SJSA1 (cell line): ENCODE measurements around the gene SLC2A4RG. TPM values are rescaled to one million over a fixed set of nuclear protein-coding genes. Genes with fewer than 3 reads are reported as not detected.

Source experiments
- DNase-seq, 2 experiments: peaks; one replicate each; pipeline ENCODE4 v3.0.0-alpha.2; 2015 to 2020; ENCODE audit warnings: low spot score in 2 of 2, low read depth in 1 of 2
- H3K27ac ChIP-seq: fragments of 250-450 bp; sonication (Bioruptor Pico); 2 replicates; pipeline ENCODE4 v1.5.1; 2020; ENCODE audit warnings: mild to moderate bottlenecking, moderate library complexity
- H3K27me3 ChIP-seq: fragments of 250-450 bp; sonication (Bioruptor Pico); replicated peaks from 2 replicates; pipeline ENCODE4 v1.5.1; 2020; ENCODE audit warnings: mild to moderate bottlenecking, moderate library complexity
- H3K36me3 ChIP-seq: fragments of 250-450 bp; sonication (Bioruptor Pico); 2 replicates; pipeline ENCODE4 v1.5.1; 2020; ENCODE audit warnings: mild to moderate bottlenecking
- H3K4me1 ChIP-seq: fragments of 250-450 bp; sonication (Bioruptor Pico); replicated peaks from 2 replicates; pipeline ENCODE4 v1.6.1; 2021; ENCODE audit warnings: mild to moderate bottlenecking
- H3K4me3 ChIP-seq: fragments of 250-450 bp; sonication (Bioruptor Pico); 2 replicates; pipeline ENCODE4 v1.5.1; 2020; ENCODE audit warnings: mild to moderate bottlenecking
- H3K9me3 ChIP-seq: fragments of 250-450 bp; sonication (Bioruptor Pico); replicated peaks from 2 replicates; pipeline ENCODE4 v1.5.1; 2020; ENCODE audit warnings: mild to moderate bottlenecking
- total RNA-seq: library from RNA; depleted of rRNA; stranded (reverse); fragments of >200 nt; shearing (Covaris generic); gene quantifications from 2 replicates; pipeline ENCODE4 v1.2.3, GENCODE V29; 2014

Gene SLC2A4RG
- total RNA-seq, 1 experiment from 2014 or later = 66.9 TPM

- Histone ChIP-seq H3K27me3 (no peaks in the 10 kb centered on the region), H3K36me3 (no peaks in the 10 kb centered on the region), H3K9me3 (no peaks in the 10 kb centered on the region), H3K4me3 (no peak overlapping the region), H3K27ac (no peak overlapping the region), H3K4me1 (no peaks in the 10 kb centered on the region)
- DNase-seq = no peak
Measured at GRCh38 chr20:63755933-63756647, 16.5 kb downstream of the SLC2A4RG start.

GRCh38 chr20:63756648-63756991 is 17.0 kb downstream of the SLC2A4RG start:
- no peaks in the 10 kb centered on the region for H3K9me3 ChIP-seq
- H3K27ac ChIP-seq = no peak overlapping the region
- no peak overlapping the region for H3K4me3 ChIP-seq
- H3K4me1 ChIP-seq = no peaks in the 10 kb centered on the region
- no peaks in the 10 kb centered on the region for H3K27me3 ChIP-seq
- no peaks in the 10 kb centered on the region for H3K36me3 ChIP-seq
- DNase-seq = no peak

- DNase-seq = no peak
- no peaks in the 10 kb centered on the region for H3K27me3 ChIP-seq
- H3K4me3 ChIP-seq = no peak overlapping the region
- no peak overlapping the region for H3K27ac ChIP-seq
- H3K36me3 ChIP-seq = no peaks in the 10 kb centered on the region
- no peaks in the 10 kb centered on the region for H3K9me3 ChIP-seq
- H3K4me1 ChIP-seq = no peaks in the 10 kb centered on the region
Measured at GRCh38 chr20:63758152-63758551, 18.6 kb downstream of the SLC2A4RG start.

GRCh38 chr20:63759377-63759901 is 19.9 kb downstream of the SLC2A4RG start:
- Histone ChIP-seq H3K9me3 (no peaks in the 10 kb centered on the region), H3K4me3 (no peak overlapping the region), H3K4me1 (no peaks in the 10 kb centered on the region), H3K27ac (no peak overlapping the region), H3K27me3 (no peaks in the 10 kb centered on the region), H3K36me3 (no peaks in the 10 kb centered on the region)
- no peak for DNase-seq

- H3K27me3 ChIP-seq = no peaks in the 10 kb centered on the region
- no peak for DNase-seq
- H3K36me3 ChIP-seq = no peaks in the 10 kb centered on the region
- H3K9me3 ChIP-seq = no peaks in the 10 kb centered on the region
- H3K27ac ChIP-seq = no peak overlapping the region
- no peak overlapping the region for H3K4me3 ChIP-seq
- H3K4me1 ChIP-seq = no peaks in the 10 kb centered on the region
Measured at GRCh38 chr20:63765082-63765873, 25.7 kb downstream of the SLC2A4RG start.

GRCh38 chr20:63765902-63766301 is 26.3 kb downstream of the SLC2A4RG start:
- H3K27me3 ChIP-seq = no peaks in the 10 kb centered on the region

GRCh38 chr20:63766695-63767426 is 27.3 kb downstream of the SLC2A4RG start:
- Histone ChIP-seq H3K9me3 (no peaks in the 10 kb centered on the region), H3K27me3 (no peaks in the 10 kb centered on the region), H3K4me1 (no peaks in the 10 kb centered on the region), H3K27ac (no peak overlapping the region), H3K36me3 (no peaks in the 10 kb centered on the region), H3K4me3 (no peak overlapping the region)
- DNase-seq = no peak

More at GRCh38 chr20:63765902-63766301, 26.3 kb downstream of the SLC2A4RG start:
- H3K27ac ChIP-seq = no peak overlapping the region
- H3K4me3 ChIP-seq = no peak overlapping the region
- H3K9me3 ChIP-seq = no peaks in the 10 kb centered on the region
- no peak for DNase-seq
- H3K36me3 ChIP-seq = no peaks in the 10 kb centered on the region
- no peaks in the 10 kb centered on the region for H3K4me1 ChIP-seq

- Histone ChIP-seq H3K36me3 (no peaks in the 10 kb centered on the region), H3K27me3 (no peaks in the 10 kb centered on the region), H3K4me1 (no peaks in the 10 kb centered on the region), H3K4me3 (no peak overlapping the region), H3K9me3 (no peaks in the 10 kb centered on the region), H3K27ac (no peak overlapping the region)
- DNase-seq = peak in 1 of 2 experiments; percentile 40
Measured at GRCh38 chr20:63767456-63767855, 27.9 kb downstream of the SLC2A4RG start.

- H3K9me3 ChIP-seq = no peaks in the 10 kb centered on the region
- H3K27me3 ChIP-seq = no peaks in the 10 kb centered on the region
- H3K4me3 ChIP-seq = no peak overlapping the region
- no peak for DNase-seq
- no peak overlapping the region for H3K27ac ChIP-seq
- no peaks in the 10 kb centered on the region for H3K4me1 ChIP-seq
- H3K36me3 ChIP-seq = no peaks in the 10 kb centered on the region
Measured at GRCh38 chr20:63767886-63768285, 28.3 kb downstream of the SLC2A4RG start.

- Histone ChIP-seq H3K4me3 (no peak overlapping the region), H3K27me3 (no peaks in the 10 kb centered on the region), H3K9me3 (no peaks in the 10 kb centered on the region), H3K4me1 (no peaks in the 10 kb centered on the region), H3K36me3 (no peaks in the 10 kb centered on the region), H3K27ac (no peak overlapping the region)
- DNase-seq = no peak
Measured at GRCh38 chr20:63768591-63769515, 29.3 kb downstream of the SLC2A4RG start.

- Histone ChIP-seq H3K4me1 (no peaks in the 10 kb centered on the region), H3K36me3 (no peaks in the 10 kb centered on the region), H3K27me3 (no peaks in the 10 kb centered on the region), H3K27ac (no peak overlapping the region), H3K4me3 (no peak overlapping the region), H3K9me3 (no peaks in the 10 kb centered on the region)
- no peak for DNase-seq
Measured at GRCh38 chr20:63769891-63770474, 30.4 kb downstream of the SLC2A4RG start.

- peak in 1 of 2 experiments; percentile 38 for DNase-seq
- Histone ChIP-seq H3K4me3 (no peak overlapping the region), H3K27me3 (no peaks in the 10 kb centered on the region), H3K9me3 (no peaks in the 10 kb centered on the region), H3K4me1 (no peaks in the 10 kb centered on the region), H3K36me3 (no peaks in the 10 kb centered on the region), H3K27ac (no peak overlapping the region)
Measured at GRCh38 chr20:63771046-63771707, 31.6 kb downstream of the SLC2A4RG start.
